ENCODE measurements around the gene SELENBP1.

The SELENBP1 gene

GRCh38 chr1:151373196-151373595 is 691 bp upstream of the SELENBP1 start:
- Histone ChIP-seq H3K9ac (ENCODE audit: low read depth, low read length) (no peak overlapping the region), H3K4me1 (ENCODE audit: insufficient read depth, low read length) (peaks cover 6% of the 10 kb centered on the region; the same call in 1 of the 2 replicates), H3K4me3 (ENCODE audit: low read length) (no peak overlapping the region), H3K9me3 (ENCODE audit: insufficient read depth, low read depth, low read length) (no peaks in the 10 kb centered on the region), H3K27ac (ENCODE audit: low read depth, low read length) (no peak overlapping the region), H3K36me3 (ENCODE audit: insufficient read depth, low read length) (no peaks in the 10 kb centered on the region), H3K27me3 (ENCODE audit: insufficient read depth, low read length) (no peaks in the 10 kb centered on the region)
- 94% methylated on average over 14 of the region's 14 CpGs for WGBS

GRCh38 chr1:151371370-151372057 is 991 bp downstream of the SELENBP1 start:
- H3K27me3 ChIP-seq (ENCODE audit: insufficient read depth, low read length), result no peaks in the 10 kb centered on the region
- WGBS, result 90% methylated on average over 7 of the region's 9 CpGs
- no peak overlapping the region for H3K27ac ChIP-seq (ENCODE audit: low read depth, low read length)
- no peak overlapping the region for H3K9ac ChIP-seq (ENCODE audit: low read depth, low read length)
- no peak overlapping the region for H3K4me3 ChIP-seq (ENCODE audit: low read length)
- peaks cover 6% of the 10 kb centered on the region; the same call in 1 of the 2 replicates for H3K4me1 ChIP-seq (ENCODE audit: insufficient read depth, low read length)
- H3K9me3 ChIP-seq (ENCODE audit: insufficient read depth, low read depth, low read length), result no peaks in the 10 kb centered on the region
- peaks cover 6% of the 10 kb centered on the region; the same call in 1 of the 2 replicates for H3K36me3 ChIP-seq (ENCODE audit: insufficient read depth, low read length)

GRCh38 chr1:151370211-151370911 is 2.1 kb downstream of the SELENBP1 start:
- H3K4me3 ChIP-seq (ENCODE audit: low read length), result no peak overlapping the region
- WGBS, result 92% methylated on average over 6 of the region's 6 CpGs
- peaks cover 9% of the 10 kb centered on the region; the same call in 1 of the 2 replicates for H3K36me3 ChIP-seq (ENCODE audit: insufficient read depth, low read length)
- no peaks in the 10 kb centered on the region for H3K9me3 ChIP-seq (ENCODE audit: insufficient read depth, low read depth, low read length)
- H3K27ac ChIP-seq (ENCODE audit: low read depth, low read length), result no peak overlapping the region
- no peaks in the 10 kb centered on the region for H3K27me3 ChIP-seq (ENCODE audit: insufficient read depth, low read length)
- H3K9ac ChIP-seq (ENCODE audit: low read depth, low read length), result no peak overlapping the region
- H3K4me1 ChIP-seq (ENCODE audit: insufficient read depth, low read length), result peaks cover 6% of the 10 kb centered on the region; the same call in 1 of the 2 replicates

DNA sequence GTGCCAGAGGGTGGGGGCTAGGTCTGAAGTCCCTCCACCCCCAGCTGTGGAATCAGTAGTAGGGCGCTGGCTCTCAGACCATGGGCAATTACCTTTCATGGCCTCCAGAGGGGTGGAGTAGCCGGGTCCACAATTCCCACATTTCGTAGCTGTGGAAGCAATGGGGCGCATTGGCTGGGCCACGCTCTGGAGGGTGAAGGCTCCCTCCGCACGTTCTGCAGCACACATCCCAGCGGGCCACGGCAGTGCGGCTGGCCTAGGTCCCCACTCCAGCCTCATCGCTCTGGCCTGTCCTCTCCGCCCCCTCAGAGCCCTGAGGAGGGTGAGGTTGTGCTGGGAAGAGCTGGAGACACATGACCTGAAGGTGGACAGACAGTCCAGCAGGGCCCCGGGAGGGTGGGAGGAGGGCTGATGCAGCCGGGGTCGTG is 2.9 kb downstream of the SELENBP1 start:
- Histone ChIP-seq H3K4me3 (ENCODE audit: low read length) (no peak overlapping the region), H3K9ac (ENCODE audit: low read depth, low read length) (no peak overlapping the region), H3K36me3 (ENCODE audit: insufficient read depth, low read length) (peaks cover 14% of the 10 kb centered on the region), H3K4me1 (ENCODE audit: insufficient read depth, low read length) (peaks cover 6% of the 10 kb centered on the region; the same call in 1 of the 2 replicates), H3K9me3 (ENCODE audit: insufficient read depth, low read depth, low read length) (no peaks in the 10 kb centered on the region), H3K27ac (ENCODE audit: low read depth, low read length) (no peak overlapping the region), H3K27me3 (ENCODE audit: insufficient read depth, low read length) (no peaks in the 10 kb centered on the region)
- 92% methylated on average over 15 of the region's 15 CpGs for WGBS

DNA sequence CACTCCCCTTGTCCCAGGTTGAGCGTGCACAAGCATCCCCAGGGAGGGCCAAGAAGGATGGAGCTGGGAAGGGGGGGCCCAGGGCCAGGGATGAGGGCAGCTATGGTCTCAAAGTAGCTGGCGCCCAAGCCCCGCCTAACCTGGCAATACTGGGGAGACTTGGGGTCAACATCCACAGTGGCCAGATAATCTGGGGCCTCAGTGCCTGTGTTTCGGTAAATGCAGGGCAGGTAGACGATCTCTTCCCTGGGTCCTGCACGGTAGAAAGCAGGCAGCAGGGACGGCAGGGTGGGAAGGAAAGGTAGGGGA is 3.2 kb downstream of the SELENBP1 start:
- Histone ChIP-seq H3K27ac (ENCODE audit: low read depth, low read length) (no peak overlapping the region), H3K9me3 (ENCODE audit: insufficient read depth, low read depth, low read length) (no peaks in the 10 kb centered on the region), H3K36me3 (ENCODE audit: insufficient read depth, low read length) (peaks cover 15% of the 10 kb centered on the region)

GRCh38 chr1:151368393-151369301 is 3.9 kb downstream of the SELENBP1 start:
- Histone ChIP-seq H3K4me1 (ENCODE audit: insufficient read depth, low read length) (peaks cover 6% of the 10 kb centered on the region; the same call in 1 of the 2 replicates), H3K27ac (ENCODE audit: low read depth, low read length) (no peak overlapping the region), H3K27me3 (ENCODE audit: insufficient read depth, low read length) (no peaks in the 10 kb centered on the region), H3K9me3 (ENCODE audit: insufficient read depth, low read depth, low read length) (no peaks in the 10 kb centered on the region; the same call in 1 of the 2 replicates), H3K9ac (ENCODE audit: low read depth, low read length) (no peak overlapping the region), H3K36me3 (ENCODE audit: insufficient read depth, low read length) (peaks cover 18% of the 10 kb centered on the region), H3K4me3 (ENCODE audit: low read length) (no peak overlapping the region)
- 93% methylated on average over 20 of the region's 20 CpGs for WGBS

More for the DNA sequence above, 3.2 kb downstream of the SELENBP1 start:
- H3K4me1 ChIP-seq (ENCODE audit: insufficient read depth, low read length), result peaks cover 6% of the 10 kb centered on the region; the same call in 1 of the 2 replicates
- no peak overlapping the region for H3K9ac ChIP-seq (ENCODE audit: low read depth, low read length)
- no peak overlapping the region for H3K4me3 ChIP-seq (ENCODE audit: low read length)
- H3K27me3 ChIP-seq (ENCODE audit: insufficient read depth, low read length), result no peaks in the 10 kb centered on the region
- WGBS, result 89% methylated on average over 7 of the region's 7 CpGs

GRCh38 chr1:151367658-151368392 is 4.7 kb downstream of the SELENBP1 start:
- Histone ChIP-seq H3K9ac (ENCODE audit: low read depth, low read length) (no peak overlapping the region), H3K4me1 (ENCODE audit: insufficient read depth, low read length) (peaks cover 6% of the 10 kb centered on the region; the same call in 1 of the 2 replicates), H3K9me3 (ENCODE audit: insufficient read depth, low read depth, low read length) (peaks cover 5% of the 10 kb centered on the region; the same call in 1 of the 2 replicates), H3K4me3 (ENCODE audit: low read length) (no peak overlapping the region), H3K27me3 (ENCODE audit: insufficient read depth, low read length) (no peaks in the 10 kb centered on the region), H3K36me3 (ENCODE audit: insufficient read depth, low read length) (peaks cover 18% of the 10 kb centered on the region), H3K27ac (ENCODE audit: low read depth, low read length) (no peak overlapping the region)
- WGBS, result 88% methylated on average over 8 of the region's 8 CpGs

DNA sequence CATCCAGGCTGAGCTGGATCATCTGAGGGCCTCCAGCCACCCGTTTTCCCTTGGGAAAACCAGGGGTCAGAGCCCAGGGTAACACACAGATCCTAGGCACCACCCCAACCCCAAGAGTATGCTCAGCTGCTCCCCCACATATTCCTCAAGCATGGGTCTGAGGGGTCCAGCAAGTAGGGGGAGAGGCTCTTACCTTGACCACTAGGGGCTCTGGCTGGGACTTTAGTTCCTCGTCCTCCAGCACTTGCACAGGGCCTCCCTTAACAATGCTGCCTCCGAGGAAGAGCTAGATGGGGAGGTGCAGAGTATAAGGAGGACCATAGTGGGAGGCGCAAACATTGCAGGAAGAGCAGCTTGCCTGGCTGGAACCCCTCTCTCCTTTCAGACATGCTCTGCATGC is 7.5 kb downstream of the SELENBP1 start:
- H3K27ac ChIP-seq (ENCODE audit: low read depth, low read length), result no peak overlapping the region
- no peak overlapping the region for H3K4me3 ChIP-seq (ENCODE audit: low read length)
- H3K27me3 ChIP-seq (ENCODE audit: insufficient read depth, low read length), result no peaks in the 10 kb centered on the region
- WGBS, result 94% methylated on average over 4 of the region's 4 CpGs
- H3K9ac ChIP-seq (ENCODE audit: low read depth, low read length), result no peak overlapping the region
- H3K4me1 ChIP-seq (ENCODE audit: insufficient read depth, low read length), result no peaks in the 10 kb centered on the region
- peaks cover 21% of the 10 kb centered on the region for H3K36me3 ChIP-seq (ENCODE audit: insufficient read depth, low read length)
- H3K9me3 ChIP-seq (ENCODE audit: insufficient read depth, low read depth, low read length), result peaks cover 18% of the 10 kb centered on the region

- Histone ChIP-seq H3K27me3 (ENCODE audit: insufficient read depth, low read length) (no peaks in the 10 kb centered on the region), H3K27ac (ENCODE audit: low read depth, low read length) (no peak overlapping the region), H3K4me1 (ENCODE audit: insufficient read depth, low read length) (no peaks in the 10 kb centered on the region), H3K4me3 (ENCODE audit: low read length) (no peak overlapping the region), H3K36me3 (ENCODE audit: insufficient read depth, low read length) (peaks cover 20% of the 10 kb centered on the region), H3K9ac (ENCODE audit: low read depth, low read length) (no peak overlapping the region), H3K9me3 (ENCODE audit: insufficient read depth, low read depth, low read length) (peaks cover 18% of the 10 kb centered on the region)
- 91% methylated on average over 3 of the region's 3 CpGs for WGBS
Observed at GRCh38 chr1:151362308-151363155, 10.0 kb downstream of the SELENBP1 start.

DNA sequence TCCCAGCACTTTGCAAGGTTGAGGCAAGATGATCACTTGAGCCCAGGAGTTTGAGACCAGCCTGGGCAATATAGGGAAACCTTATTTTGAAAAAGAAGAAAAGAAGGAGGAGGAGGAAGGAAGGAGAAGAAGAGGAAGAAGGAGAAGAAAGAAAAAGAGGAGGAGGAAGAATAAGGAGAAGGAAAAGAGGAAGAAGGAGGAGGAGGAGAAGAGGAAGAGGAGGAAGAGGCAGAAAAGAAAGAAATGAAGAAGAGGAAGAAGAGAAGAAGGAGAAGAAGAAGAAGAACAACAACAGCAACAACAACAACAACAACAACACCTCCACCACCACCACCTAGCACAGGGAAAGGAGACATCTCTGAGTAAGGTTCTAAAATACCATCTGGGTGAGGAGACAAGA is 10.6 kb downstream of the SELENBP1 start:
- Histone ChIP-seq H3K4me3 (ENCODE audit: low read length) (no peak overlapping the region), H3K9me3 (ENCODE audit: insufficient read depth, low read depth, low read length) (peaks cover 18% of the 10 kb centered on the region), H3K27me3 (ENCODE audit: insufficient read depth, low read length) (no peaks in the 10 kb centered on the region), H3K9ac (ENCODE audit: low read depth, low read length) (no peak overlapping the region), H3K36me3 (ENCODE audit: insufficient read depth, low read length) (peaks cover 18% of the 10 kb centered on the region), H3K4me1 (ENCODE audit: insufficient read depth, low read length) (no peaks in the 10 kb centered on the region), H3K27ac (ENCODE audit: low read depth, low read length) (no peak overlapping the region)
